Gastroesophageal sphincter (tissue), 3 donors: ENCODE data around the gene CACNA1D.

ENCODE experiments used
- CTCF ChIP-seq, 4 experiments: fragments of 200-600 bp in 2 of 4; fragments of 450-650 bp in 2 of 4; sonication (generic) in 1 of 4; IDR thresholded peaks; one replicate each; pipeline ENCODE4 v1.5.1; 2017 to 2019; ENCODE audit warnings: antibody characterized with exemption in 4 of 4, mild to moderate bottlenecking in 2 of 4, moderate library complexity in 2 of 4
- EP300 ChIP-seq: sonication (generic); formaldehyde crosslinking; IDR thresholded peaks from one replicate; pipeline ENCODE4 v1.6.1; 2017; ENCODE audit warnings: antibody characterized with exemption, mild to moderate bottlenecking
- POLR2A ChIP-seq, 2 donors: fragments of 450-650 bp; IDR thresholded peaks; one replicate each; pipeline ENCODE4 v1.6.1; 2017; ENCODE audit warnings: antibody characterized with exemption in 2 of 2, mild to moderate bottlenecking in 2 of 2, moderate library complexity in 1 of 2
- POLR2AphosphoS5 ChIP-seq: sonication (generic); formaldehyde crosslinking; IDR thresholded peaks from one replicate; pipeline ENCODE4 v1.6.1; 2017; ENCODE audit warnings: antibody characterized with exemption

- TF ChIP-seq CTCF (IDR thresholded peaks at IDR 0.05), result no peak
- no peak for TF ChIP-seq POLR2A (IDR thresholded peaks at IDR 0.05)
- no peak for TF ChIP-seq POLR2AphosphoS5
- no peak for TF ChIP-seq EP300
Measured at GRCh38 chr3:53815651-53816050, 321.2 kb downstream of the CACNA1D start.
